Measurements from ENCODE around the gene FXYD5. TPM values are rescaled to one million over a fixed set of nuclear protein-coding genes. Genes with fewer than 3 reads are reported as not detected.

Gene FXYD5
- total RNA-seq, 2 experiments from 2014 or later, result 82.1 to 147 TPM

DNA sequence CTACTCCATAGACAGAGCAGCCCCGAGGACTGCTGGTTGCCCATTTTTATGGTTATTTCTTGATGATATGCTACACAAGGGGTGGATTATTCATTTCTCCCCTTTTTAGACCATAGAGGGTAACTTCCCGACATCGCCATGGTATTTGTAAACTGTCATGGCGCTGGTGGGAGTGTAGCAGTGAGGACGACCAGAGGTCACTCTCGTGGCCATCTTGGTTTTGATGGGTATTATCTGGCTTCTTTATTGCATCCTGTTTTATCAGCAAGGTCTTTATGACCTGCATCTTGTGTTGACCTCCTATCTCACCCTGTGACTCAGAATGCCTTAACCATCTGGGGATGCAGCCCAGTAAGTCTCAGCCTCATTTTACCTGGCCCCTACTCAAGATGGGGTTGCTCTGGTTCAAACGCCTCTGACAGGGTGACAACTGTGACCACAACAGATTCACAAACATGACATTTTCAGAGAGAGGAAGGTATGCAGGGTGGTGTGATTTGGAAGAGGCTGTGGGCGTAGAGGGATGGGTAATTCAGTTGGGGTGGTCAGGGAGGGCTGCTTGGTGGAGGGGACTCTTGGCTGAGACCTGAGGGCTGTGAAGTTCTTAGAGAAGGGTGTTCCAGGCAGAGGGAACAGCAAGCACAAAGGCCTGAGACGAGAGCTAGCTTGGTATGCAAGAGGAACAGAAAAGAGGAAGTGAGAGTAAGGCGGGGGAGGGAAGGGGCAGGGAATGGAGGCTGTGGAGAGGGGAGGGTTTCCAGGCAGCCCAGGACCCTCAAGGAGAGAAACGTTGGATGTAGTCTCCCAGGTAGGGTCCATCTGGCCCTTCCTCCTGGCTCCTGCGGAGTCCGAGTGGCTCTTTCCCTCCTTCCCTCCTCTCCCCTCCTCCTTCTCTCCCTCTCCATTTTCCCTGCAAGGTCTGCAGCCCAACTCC, 50.5 kb downstream of the FXYD5 start:
- DNase-seq (ENCODE audit: low spot score), result peak; percentile 90
- ChIA-PET POLR2A (interaction anchor here (0.7 kb wide), 2 partner anchors 12 to 67 kb away, joined by 3 read pairs; no protein-coding TSS in a partner anchor), CTCF (ENCODE audit: unreplicated experiment) (no interaction called here)
- Histone ChIP-seq H3K4me3 (ENCODE audit: low read depth, low read length, poor library complexity, severe bottlenecking) (peak overlapping the region; percentile 53), H3K4me2 (ENCODE audit: low read length) (peak overlapping the region; percentile 81), H3K9me3 (ENCODE audit: low read length) (peaks cover 4% of the 10 kb centered on the region; the same call in 1 of the 2 replicates), H3K27ac (ENCODE audit: low read depth, low read length, poor library complexity, severe bottlenecking) (peak overlapping the region; percentile 94), H2AFZ (ENCODE audit: low read length) (peak overlapping the region; percentile 60; the same call in 1 of the 2 replicates), H3K9me2 (ENCODE audit: insufficient read depth, low read length) (no peaks in the 10 kb centered on the region), H3K4me1 (ENCODE audit: insufficient read depth, low read length, poor library complexity, severe bottlenecking) (peaks cover 59% of the 10 kb centered on the region), H4K20me1 (ENCODE audit: insufficient read depth, low read length) (no peaks in the 10 kb centered on the region), H3K79me2 (ENCODE audit: insufficient read depth, low read depth, low read length) (no peaks in the 10 kb centered on the region), H3K36me3 (ENCODE audit: insufficient read depth, low read length) (no peaks in the 10 kb centered on the region)
- BruUV-seq (replicated peaks), result no TSS peak
- TF ChIP-seq, protein P1, sequence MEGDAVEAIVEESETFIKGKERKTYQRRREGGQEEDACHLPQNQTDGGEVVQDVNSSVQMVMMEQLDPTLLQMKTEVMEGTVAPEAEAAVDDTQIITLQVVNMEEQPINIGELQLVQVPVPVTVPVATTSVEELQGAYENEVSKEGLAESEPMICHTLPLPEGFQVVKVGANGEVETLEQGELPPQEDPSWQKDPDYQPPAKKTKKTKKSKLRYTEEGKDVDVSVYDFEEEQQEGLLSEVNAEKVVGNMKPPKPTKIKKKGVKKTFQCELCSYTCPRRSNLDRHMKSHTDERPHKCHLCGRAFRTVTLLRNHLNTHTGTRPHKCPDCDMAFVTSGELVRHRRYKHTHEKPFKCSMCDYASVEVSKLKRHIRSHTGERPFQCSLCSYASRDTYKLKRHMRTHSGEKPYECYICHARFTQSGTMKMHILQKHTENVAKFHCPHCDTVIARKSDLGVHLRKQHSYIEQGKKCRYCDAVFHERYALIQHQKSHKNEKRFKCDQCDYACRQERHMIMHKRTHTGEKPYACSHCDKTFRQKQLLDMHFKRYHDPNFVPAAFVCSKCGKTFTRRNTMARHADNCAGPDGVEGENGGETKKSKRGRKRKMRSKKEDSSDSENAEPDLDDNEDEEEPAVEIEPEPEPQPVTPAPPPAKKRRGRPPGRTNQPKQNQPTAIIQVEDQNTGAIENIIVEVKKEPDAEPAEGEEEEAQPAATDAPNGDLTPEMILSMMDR (conservative IDR thresholded peaks at IDR 0.05; ENCODE audit: low read length), result no peak
- no peak for TF ChIP-seq EZH2phosphoT487 (IDR thresholded peaks at IDR 0.05; ENCODE audit: borderline replicate concordance, low read depth, low read length)
- intact Hi-C loops (cut with micrococcal nuclease; ENCODE audit: unreplicated experiment), result no loop called here

DNA sequence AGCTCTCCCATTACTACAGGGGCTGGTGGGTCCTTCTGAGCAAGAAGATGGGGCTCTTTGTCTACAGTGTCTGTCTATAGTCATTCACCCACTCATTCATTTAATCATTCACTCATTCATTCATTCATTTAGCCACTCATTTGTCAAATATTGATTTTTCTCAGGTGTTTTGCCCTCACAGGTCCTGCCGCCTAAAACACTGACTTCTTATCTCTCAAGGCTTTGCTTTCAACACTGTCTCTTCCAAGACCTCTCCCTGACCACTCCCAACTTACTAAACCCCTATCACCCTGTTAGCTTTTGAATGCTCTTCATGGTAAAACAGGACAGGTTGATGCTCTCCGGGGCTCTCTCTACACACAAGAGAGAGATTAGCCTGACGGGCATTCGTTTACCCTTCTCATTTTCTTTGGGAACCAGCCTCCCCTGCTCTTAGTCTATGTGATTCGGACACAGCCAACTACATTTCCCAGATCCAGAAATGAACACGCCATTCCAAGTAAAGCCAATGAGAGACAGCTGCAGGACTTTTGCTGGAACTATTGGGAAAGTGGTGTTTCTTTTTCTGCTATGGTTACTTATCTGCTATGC, 51.3 kb downstream of the FXYD5 start:
- peak overlapping the region; percentile 94 for H3K27ac ChIP-seq (ENCODE audit: low read depth, low read length, poor library complexity, severe bottlenecking)
- ChIA-PET CTCF (ENCODE audit: unreplicated experiment) (no interaction called here), POLR2A (interaction anchor here (0.6 to 1.3 kb wide), 5 partner anchors 11 to 258 kb away, joined by 3 to 6 read pairs (median 3); no protein-coding TSS in a partner anchor)
- H3K36me3 ChIP-seq (ENCODE audit: insufficient read depth, low read length), result no peaks in the 10 kb centered on the region
- no peaks in the 10 kb centered on the region for H4K20me1 ChIP-seq (ENCODE audit: insufficient read depth, low read length)
- H3K4me2 ChIP-seq (ENCODE audit: low read length), result peak overlapping the region; percentile 81
- intact Hi-C loops (cut with micrococcal nuclease; ENCODE audit: unreplicated experiment), result no loop called here
- no peak for TF ChIP-seq EZH2phosphoT487 (IDR thresholded peaks at IDR 0.05; ENCODE audit: borderline replicate concordance, low read depth, low read length)
- TF ChIP-seq, protein P1 (conservative IDR thresholded peaks at IDR 0.05; ENCODE audit: low read length), result no peak
- H3K79me2 ChIP-seq (ENCODE audit: insufficient read depth, low read depth, low read length), result no peaks in the 10 kb centered on the region
- no peaks in the 10 kb centered on the region for H3K9me2 ChIP-seq (ENCODE audit: insufficient read depth, low read length)
- DNase-seq (ENCODE audit: low spot score), result peak; percentile 51
- BruUV-seq (replicated peaks), result no TSS peak
- peaks cover 67% of the 10 kb centered on the region for H3K4me1 ChIP-seq (ENCODE audit: insufficient read depth, low read length, poor library complexity, severe bottlenecking)
- peak overlapping the region; percentile 53 for H3K4me3 ChIP-seq (ENCODE audit: low read depth, low read length, poor library complexity, severe bottlenecking)
- H3K9me3 ChIP-seq (ENCODE audit: low read length), result peaks cover 4% of the 10 kb centered on the region; the same call in 1 of the 2 replicates
- peak overlapping the region; percentile 44; the same call in 1 of the 2 replicates for H2AFZ ChIP-seq (ENCODE audit: low read length)
